T47D (cell line): ENCODE data around the gene MAPK12.
A peak's percentile ranks its signal among the peaks of the same experiment; 100 is the strongest.

Experiments used
- DNase-seq, 2 experiments: peaks; one replicate each; pipeline versions ENCODE4 v3.0.0 to v3.0.0-alpha.2; 2011 to 2012; ENCODE audit warnings: low read depth in 1 of 2, low spot score in 1 of 2
- JUND ChIP-seq: IDR thresholded peaks from 2 replicates; pipeline ENCODE4 v1.6.1; 2012; ENCODE audit warnings: low read depth
- in situ Hi-C: cut with HindIII; loops from 2 replicates; pipeline ENCODE4 v1.10.0; 2016; ENCODE audit warnings: low sequenced_read_pairs, low pct_unique_long_range_greater_than_20kb

Gene MAPK12

DNA sequence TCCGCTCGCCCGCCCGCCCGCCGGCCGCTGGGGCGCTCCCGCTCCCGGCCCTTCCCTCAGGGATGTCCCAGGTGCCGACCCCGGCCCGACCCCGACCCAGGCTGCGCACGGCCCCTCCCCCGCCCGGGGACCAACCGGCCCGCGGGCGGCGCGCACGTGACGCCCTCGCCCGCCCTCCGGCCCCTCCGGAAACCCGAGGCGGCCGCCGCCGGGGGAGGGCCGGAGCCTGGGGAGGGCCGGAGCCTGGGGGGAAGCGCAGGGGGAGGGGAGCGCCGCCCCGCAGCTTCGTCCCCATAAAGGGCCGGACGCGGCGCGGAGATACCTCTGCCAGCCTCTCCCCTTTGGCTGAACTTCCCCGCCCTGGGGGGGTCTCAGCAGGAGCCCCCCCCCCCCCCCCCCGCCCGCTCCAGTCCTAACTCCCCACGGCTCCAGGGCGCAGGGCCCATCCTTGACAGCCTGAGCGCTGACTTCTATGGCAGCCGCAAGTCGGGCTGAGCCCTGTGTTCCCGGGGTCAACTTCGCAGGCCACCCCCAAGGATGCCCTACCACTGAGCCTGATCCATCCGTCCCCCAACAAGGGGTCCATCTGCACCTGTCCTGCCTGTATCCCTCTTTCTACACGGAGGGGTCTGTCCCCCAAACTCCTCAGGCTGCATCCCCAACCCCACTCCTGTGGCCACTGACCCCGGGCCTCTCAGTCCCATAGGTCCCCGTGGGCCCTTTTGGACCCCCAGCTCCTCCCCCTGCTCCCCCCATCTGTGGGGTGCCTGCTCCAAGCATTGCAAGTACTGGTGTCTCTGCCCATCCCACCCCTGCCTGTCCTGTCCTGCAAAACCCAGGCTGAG, at the start of gene MAPK12:
Gene MAPK12, minus strand, starts transcription at position 69 of the 845 bp plus-strand sequence. CDS start 174 bp downstream, outside the sequence.
- DNase-seq: no peak
- no peak for TF ChIP-seq JUND
- in situ Hi-C loops: no loop called here

DNA sequence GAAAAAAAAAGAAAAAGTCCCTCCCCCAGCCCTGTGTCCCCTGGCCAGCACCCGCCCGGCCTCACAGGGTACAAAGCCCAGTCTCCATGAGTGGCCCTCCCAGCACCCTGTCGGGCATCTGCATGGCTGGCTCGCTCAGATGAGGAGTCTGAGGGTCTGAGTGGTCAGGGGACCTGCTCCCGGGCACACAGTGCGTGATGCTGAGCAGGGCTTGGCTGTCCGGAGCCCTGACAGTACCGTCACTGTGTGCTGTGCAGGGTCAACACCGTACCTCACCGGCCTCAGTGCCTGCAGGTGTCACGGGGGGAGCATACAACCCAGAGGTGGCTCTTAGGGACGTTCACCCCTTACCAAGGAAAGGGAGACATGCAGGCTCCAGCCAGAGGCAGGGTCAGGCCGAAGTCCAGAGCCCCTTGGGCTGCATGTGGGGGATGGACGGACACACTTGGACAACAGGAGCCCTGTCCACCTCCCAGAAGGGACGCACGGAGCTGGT, 49.5 kb upstream of the MAPK12 start:
- no peak for TF ChIP-seq JUND
- no peak for DNase-seq
- in situ Hi-C loops: no loop called here

DNA sequence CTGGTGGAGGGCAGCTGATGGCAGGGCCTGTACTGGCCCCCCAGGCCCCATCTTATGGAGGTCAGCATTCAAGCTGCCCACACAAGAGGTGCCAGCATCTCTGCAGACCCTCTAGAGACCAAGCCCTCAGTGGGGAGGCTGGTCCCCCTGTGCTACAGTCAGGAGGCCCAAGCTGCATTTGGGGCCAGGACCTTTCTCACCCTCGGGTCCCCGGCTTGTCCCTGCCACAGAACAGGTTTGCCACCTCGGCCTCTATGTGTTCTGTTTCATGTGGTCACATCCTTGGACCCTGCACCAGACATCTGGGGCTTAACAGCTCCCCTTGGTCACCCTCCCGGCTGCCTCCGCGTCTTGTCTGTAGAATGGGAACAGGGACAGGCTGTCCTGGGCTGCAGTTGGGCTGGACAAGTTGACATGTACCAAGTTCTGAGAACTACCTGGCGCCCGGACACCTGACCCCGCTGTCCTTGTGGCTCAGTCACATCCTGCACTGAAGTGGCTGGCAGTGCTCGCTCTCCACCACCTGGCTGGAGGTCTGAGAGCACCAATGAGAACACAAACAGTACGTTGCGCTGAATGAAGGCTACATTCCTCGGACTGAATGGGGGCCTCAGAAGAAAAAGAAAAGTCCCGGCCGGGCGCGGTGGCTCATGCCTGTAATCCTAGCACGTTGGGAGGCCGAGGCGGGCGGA, 48.7 kb upstream of the MAPK12 start:
- no peak for TF ChIP-seq JUND
- DNase-seq: no peak
- in situ Hi-C loops: no loop called here

DNA sequence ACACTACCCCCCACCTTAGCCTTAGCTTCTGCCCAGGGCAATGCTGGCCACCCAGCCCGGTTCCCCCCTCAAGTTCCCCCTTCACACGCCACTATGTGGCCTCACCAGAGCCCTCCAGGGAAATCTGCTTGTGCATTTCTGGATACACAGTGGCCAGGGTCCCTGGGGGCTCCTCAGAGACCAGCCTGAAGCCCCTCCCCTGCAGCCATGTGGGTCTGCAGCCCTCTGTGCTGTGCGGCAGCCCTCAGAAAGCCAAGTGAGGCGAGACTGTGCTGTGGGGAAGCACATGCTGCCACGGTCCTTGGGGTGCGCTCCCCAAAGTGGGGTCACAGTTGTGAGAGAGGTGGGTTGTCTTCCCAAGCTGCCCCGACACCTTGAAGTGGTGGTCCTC, 48.1 kb upstream of the MAPK12 start:
- no peak for TF ChIP-seq JUND
- no peak for DNase-seq
- in situ Hi-C loops: no loop called here

DNA sequence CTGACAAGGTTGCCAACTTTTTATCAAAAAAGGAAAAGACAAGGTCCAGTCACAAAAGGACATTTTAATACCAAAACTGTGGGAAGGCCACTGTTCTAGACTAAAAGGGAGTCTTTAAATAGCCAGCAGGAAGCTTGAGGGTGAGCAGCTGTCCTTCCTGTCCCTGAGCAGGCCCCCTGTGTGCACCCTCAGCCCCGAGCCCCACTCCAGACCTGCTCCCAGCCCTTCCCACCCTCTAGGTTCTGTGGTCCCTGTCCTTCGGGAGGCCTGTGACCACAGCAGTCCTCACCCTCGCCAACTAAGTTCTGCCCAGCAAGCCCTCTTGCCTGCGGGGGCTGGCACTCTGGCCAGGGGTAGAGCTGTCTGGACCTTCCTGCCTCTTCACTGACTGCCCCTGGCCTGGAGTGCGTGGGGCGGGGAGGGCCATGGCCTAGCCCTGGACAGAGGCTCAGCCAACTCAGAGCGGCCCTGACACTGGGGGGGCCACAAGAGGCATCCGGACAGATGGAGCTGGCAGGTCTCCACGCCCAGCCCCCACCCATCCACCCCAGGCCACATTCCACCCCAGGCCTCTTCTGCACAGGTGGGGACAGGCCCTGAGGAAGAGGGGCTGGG, 47.6 kb upstream of the MAPK12 start:
- no peak for DNase-seq
- in situ Hi-C loops: no loop called here
- TF ChIP-seq JUND: no peak

DNA sequence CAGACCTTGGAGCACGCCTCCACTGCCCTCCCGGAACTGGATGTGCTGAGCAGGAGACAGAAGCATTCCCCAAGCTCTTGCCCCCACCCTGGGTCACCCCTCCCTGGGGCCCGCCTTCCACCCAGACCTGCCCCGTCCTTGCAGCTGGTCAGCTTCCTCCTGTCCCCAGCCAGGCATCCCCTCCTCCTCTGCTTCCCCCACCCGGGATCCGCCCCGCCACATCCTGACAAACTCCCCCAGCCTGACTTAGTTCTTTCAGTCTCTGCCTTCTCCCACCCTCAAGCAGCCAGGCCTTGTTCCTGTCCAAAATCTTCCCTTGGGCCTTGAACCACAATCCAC, 47.1 kb upstream of the MAPK12 start:
- in situ Hi-C loops: no loop called here
- peak in 1 of 2 experiments; percentile 80 for DNase-seq
- TF ChIP-seq JUND: no peak

DNA sequence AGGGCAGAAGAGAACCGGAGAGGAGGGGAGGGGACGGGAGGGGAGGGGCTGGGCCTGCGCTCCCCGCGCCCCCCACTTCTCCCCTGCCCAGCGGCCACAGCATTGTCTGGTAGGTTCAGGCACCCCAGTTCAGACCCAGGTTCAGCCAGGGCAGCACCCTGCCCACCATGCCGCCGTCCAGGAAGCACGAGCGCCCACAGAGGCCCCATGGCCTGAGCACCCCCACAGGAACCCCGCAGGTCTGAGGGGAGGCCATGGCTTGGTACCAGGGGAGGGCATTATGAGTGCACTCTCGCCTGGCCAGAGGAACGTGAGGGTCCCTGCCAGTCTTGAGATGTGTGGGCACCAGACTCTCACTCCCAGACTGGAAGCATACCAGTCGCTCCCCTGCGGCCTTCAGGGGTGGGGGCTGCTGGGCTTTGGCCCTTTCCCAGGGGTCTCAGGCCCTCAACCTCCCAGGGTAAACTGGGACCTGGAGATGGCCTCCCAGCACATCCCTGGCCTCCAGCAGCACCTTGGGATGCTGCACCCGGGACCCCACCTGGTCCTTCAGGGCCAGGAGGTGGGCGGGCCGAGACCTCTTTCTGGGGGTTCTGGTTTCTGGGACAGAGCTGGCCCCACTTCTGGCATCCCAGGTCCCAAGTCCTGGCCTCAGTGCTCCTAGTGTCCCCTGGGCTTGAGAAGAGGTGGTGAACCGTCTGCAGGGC, 46.6 kb upstream of the MAPK12 start:
- TF ChIP-seq JUND: no peak
- no peak for DNase-seq
- in situ Hi-C loops: no loop called here

DNA sequence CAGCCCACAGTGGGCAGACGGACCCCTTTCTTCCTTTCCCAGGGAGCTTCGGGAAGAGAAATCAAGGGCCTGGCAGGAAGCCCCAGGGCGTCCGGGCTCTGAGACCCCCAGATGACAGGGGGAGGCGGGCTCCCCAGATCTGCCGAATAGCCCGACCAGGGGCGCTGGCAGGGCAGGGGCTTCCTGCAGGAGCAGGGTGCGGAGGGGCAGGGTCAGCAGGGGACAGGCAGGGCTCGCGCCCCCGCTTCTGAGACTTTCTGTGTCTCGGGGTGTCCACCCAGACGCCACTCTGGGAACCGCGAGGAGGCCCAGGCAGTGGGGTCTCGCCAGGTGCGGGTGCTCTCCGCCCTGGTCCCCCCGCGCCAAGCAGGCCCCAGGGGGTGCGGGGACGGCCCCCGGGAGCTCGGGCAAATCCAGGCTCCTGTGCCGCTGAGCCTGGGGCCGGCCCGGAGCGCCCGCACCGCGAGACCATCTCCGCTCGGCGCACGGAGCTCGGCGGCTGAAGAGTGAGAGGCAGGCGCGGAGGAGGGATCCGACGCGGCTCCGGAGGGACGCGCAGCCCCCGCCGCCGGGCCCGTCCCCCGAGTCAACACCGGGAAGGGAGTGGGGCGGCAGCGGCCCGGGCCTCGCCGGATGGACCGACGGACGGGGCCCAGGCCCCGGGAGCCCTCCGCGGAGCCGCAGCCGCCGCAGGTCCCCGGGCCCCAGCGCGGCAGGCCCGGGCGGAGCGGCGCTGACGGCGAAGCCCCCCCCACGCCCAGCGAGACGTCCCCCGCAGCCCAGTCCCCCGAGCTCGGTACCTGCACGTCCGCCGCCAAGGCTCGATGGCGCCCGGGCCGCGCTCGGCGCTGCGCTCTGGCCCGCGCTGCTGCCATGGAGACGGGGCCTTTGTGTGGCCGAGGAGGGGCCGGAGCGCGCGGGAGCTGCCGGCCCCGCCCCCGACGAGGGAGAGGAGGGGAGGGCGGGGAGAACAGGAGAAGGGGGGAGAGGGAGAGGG, 45.6 kb upstream of the MAPK12 start, which contains the start of gene PLXNB2:
Gene PLXNB2, minus strand, starts transcription at position 894 of the 997 bp plus-strand sequence. CDS start 17,062 bp downstream, outside the sequence.
- peak in 1 of 2 experiments; percentile 91 for DNase-seq
- no peak for TF ChIP-seq JUND
- in situ Hi-C loops: no loop called here

DNA sequence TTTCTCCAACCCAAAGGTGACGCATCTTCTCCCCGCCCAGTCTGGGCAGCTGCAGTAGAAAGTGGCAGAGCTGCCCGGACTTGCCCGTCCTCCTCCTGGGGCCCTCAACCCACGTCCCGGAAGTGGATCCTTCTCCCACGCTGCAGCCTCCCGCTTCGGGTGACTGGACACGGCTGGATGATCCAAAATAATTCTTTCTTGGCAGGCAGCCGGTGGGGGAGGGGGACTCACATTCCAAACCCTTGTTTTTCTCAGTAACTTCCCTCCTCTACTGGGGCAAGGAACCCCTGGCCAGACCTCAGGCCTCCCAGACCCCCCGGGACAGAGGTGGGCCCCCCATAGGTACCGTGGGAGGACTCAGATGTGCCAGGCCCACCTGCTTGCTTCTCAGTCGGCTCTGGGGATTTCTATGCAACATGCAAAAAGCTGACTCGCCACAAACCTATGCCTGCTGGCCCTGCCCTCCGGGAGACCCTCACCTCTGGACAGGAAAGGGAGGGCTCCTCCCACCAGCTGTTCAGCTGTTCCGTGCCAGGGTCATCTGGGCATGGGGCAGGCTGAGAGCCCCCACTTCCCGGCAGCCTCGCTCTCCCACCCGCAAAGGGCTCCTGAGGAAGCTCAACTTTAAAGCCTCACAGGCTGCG, 44.6 kb upstream of the MAPK12 start:
- in situ Hi-C loops: no loop called here
- DNase-seq: peak; percentile 82 to 96

DNA sequence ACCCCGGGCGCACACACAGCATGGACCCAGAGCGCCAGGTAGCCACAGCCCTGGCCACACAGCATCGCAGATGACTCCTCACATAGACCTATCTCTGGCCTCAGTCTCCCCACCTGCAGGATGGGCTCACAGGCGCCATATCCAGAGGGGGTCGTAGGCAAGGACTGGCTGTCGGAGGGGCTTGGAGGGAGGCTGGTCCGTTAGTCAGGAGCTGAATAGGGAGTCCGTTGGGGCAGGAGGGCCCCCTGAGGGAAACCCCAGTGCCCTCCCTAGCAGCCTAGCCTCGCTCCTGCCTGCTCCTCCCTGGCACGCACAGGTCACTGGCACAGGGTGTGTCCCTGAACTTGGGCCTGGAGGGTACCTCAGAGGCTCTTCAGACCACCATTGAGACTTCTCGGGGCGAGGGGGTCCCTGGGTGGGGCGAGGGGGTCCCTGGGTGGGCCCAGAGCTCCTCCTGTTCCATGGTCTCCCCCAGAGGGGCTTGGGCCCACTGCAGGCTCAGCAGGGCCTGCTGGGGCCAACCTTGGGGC, 44.0 kb upstream of the MAPK12 start:
- in situ Hi-C loops: no loop called here
- DNase-seq: peak in 1 of 2 experiments; percentile 53
- no peak for TF ChIP-seq JUND

More for the DNA sequence above, 44.6 kb upstream of the MAPK12 start:
- TF ChIP-seq JUND: no peak; the same call in 1 of the 2 replicates
